ENCODE results near the gene MAPK6. TPM values are rescaled to one million over a fixed set of nuclear protein-coding genes. Genes with fewer than 3 reads are reported as not detected.

MAPK6 gene
- total RNA-seq, 4 donors from 2014 or later = 30.3 to 69.4 (median 42.0) TPM

GRCh38 chr15:52005748-52006701 is 13.0 kb upstream of the MAPK6 start:
- H3K36me3 ChIP-seq = no peaks in the 10 kb centered on the region
- TF ChIP-seq EP300 (IDR thresholded peaks at IDR 0.05; ENCODE audit: low read depth) = no peak
- TF ChIP-seq CTCF (IDR thresholded peaks at IDR 0.05) = no peak
- no peak for TF ChIP-seq POLR2A (IDR thresholded peaks at IDR 0.05)
- TF ChIP-seq POLR2AphosphoS5 (IDR thresholded peaks at IDR 0.05) = no peak
- no peak overlapping the region for H3K27ac ChIP-seq
- no peaks in the 10 kb centered on the region for H3K9me3 ChIP-seq
- H3K4me1 ChIP-seq = peaks cover 0 to 24% (median 4%) of the 10 kb centered on the region in 4 donors
- intact Hi-C loops (cut with DNase I; ENCODE audit: low total_unique reads) (no loop called here), in situ Hi-C loops (cut with MboI; ENCODE audit: low pct_ligation_motif_present in 1 of 4, low pct_unique_long_range_greater_than_20kb in 1 of 4, low sequenced_read_pairs in 3 of 4) (no loop called here)
- H3K27me3 ChIP-seq = no peaks in the 10 kb centered on the region
- no peak for DNase-seq
- WGBS, 2 donors (ENCODE audit: low coverage in 1 of 2) = 60 to 66% methylated on average over 5 of the region's 5 CpGs
- no peak overlapping the region for H3K4me3 ChIP-seq

- H3K4me3 ChIP-seq = no peak overlapping the region
- no peaks in the 10 kb centered on the region for H3K9me3 ChIP-seq
- H3K4me1 ChIP-seq = peaks cover 0 to 32% (median 6%) of the 10 kb centered on the region in 4 donors
- H3K27ac ChIP-seq = no peak overlapping the region
- no peak for DNase-seq
- in situ Hi-C loops (cut with MboI; ENCODE audit: low pct_ligation_motif_present in 1 of 4, low pct_unique_long_range_greater_than_20kb in 1 of 4, low sequenced_read_pairs in 3 of 4) = no loop called here
- intact Hi-C loops (cut with DNase I; ENCODE audit: low total_unique reads) = no loop called here
- no peaks in the 10 kb centered on the region for H3K27me3 ChIP-seq
- WGBS, 2 donors (ENCODE audit: low coverage in 1 of 2) = 65 to 83% methylated on average over 2 to 3 of the region's 3 CpGs
- no peaks in the 10 kb centered on the region for H3K36me3 ChIP-seq
- TF ChIP-seq CTCF (IDR thresholded peaks at IDR 0.05) (no peak), EP300 (IDR thresholded peaks at IDR 0.05; ENCODE audit: low read depth) (no peak), POLR2A (IDR thresholded peaks at IDR 0.05) (no peak), POLR2AphosphoS5 (IDR thresholded peaks at IDR 0.05) (no peak)
Measured at GRCh38 chr15:52006702-52007340, 12.2 kb upstream of the MAPK6 start.

- peaks cover 0 to 40% (median 6%) of the 10 kb centered on the region in 4 donors for H3K4me1 ChIP-seq
- no peak for TF ChIP-seq CTCF (IDR thresholded peaks at IDR 0.05)
- no peak for TF ChIP-seq POLR2AphosphoS5 (IDR thresholded peaks at IDR 0.05)
- no peaks in the 10 kb centered on the region for H3K36me3 ChIP-seq
- peak overlapping the region in 1 of 4 donors; percentile 2 for H3K27ac ChIP-seq
- intact Hi-C loops (cut with DNase I; ENCODE audit: low total_unique reads) = no loop called here
- H3K9me3 ChIP-seq = no peaks in the 10 kb centered on the region
- no peak for DNase-seq
- in situ Hi-C loops (cut with MboI; ENCODE audit: low pct_ligation_motif_present in 1 of 4, low pct_unique_long_range_greater_than_20kb in 1 of 4, low sequenced_read_pairs in 3 of 4) = no loop called here
- WGBS, 2 donors (ENCODE audit: low coverage in 1 of 2) = 85 to 95% methylated on average over 5 of the region's 5 CpGs
- H3K4me3 ChIP-seq = no peak overlapping the region
- H3K27me3 ChIP-seq = no peaks in the 10 kb centered on the region
Measured at GRCh38 chr15:52008359-52008697, 10.7 kb upstream of the MAPK6 start.

- H3K27ac ChIP-seq = peak overlapping the region in 2 of 4 donors; percentile 2 to 4
- in situ Hi-C loops (cut with MboI; ENCODE audit: low pct_ligation_motif_present in 1 of 4, low pct_unique_long_range_greater_than_20kb in 1 of 4, low sequenced_read_pairs in 3 of 4) = no loop called here
Measured at GRCh38 chr15:52008698-52009434, 10.2 kb upstream of the MAPK6 start.

More at GRCh38 chr15:52008698-52009434, 10.2 kb upstream of the MAPK6 start:
- TF ChIP-seq EP300 (IDR thresholded peaks at IDR 0.05; ENCODE audit: low read depth) = no peak
- 53% methylated on average over 2 of the region's 2 CpGs; no CpG with 5 or more reads in 1 of the 2 donors for WGBS, 2 donors (ENCODE audit: low coverage in 1 of 2)
- no peaks in the 10 kb centered on the region for H3K36me3 ChIP-seq
- no peak overlapping the region for H3K4me3 ChIP-seq
- H3K9me3 ChIP-seq = no peaks in the 10 kb centered on the region
- intact Hi-C loops (cut with DNase I; ENCODE audit: low total_unique reads) = no loop called here
- H3K4me1 ChIP-seq = peaks cover 0 to 40% (median 6%) of the 10 kb centered on the region in 4 donors
- no peaks in the 10 kb centered on the region for H3K27me3 ChIP-seq
- no peak for DNase-seq

All from transverse colon (tissue), 4 donors.